K562 (cell line): ENCODE results near the gene NPIPB2. TPM values are rescaled to one million over a fixed set of nuclear protein-coding genes. Genes with fewer than 3 reads are reported as not detected.

Source experiments
- ATAC-seq: fragments of 200-7000 bp; cut with Tn5 transposase; 3 replicates; pipeline ENCODE4 v1.9.1; 2020; ENCODE audit warnings: moderate library complexity
- BruUV-seq: library from RNA; stranded (reverse); fragments of 400-500 nt; replicated peaks from 2 replicates; lab custom pipeline; 2021; lab: Mats Ljungman, UMichigan
- CTCF ChIA-PET: fragments of 300-600 bp; formaldehyde crosslinking; extraction: SDS; loops from one replicate; lab custom pipeline; 2021; ENCODE audit warnings: low intra/inter-chr PET ratio; lab: Yijun Ruan, JAX
- POLR2A ChIA-PET: fragments of 300-600, 350-650 bp; sonication (Branson Sonifier 250); formaldehyde crosslinking; extraction: SDS; loops from one replicate; lab custom pipeline; 2021; ENCODE audit warnings: antibody characterized with exemption, inconsistent platforms; lab: Yijun Ruan, JAX
- DNase-seq, 4 experiments: peaks; one replicate each; pipeline versions ENCODE4 v3.0.0 to v3.0.0-alpha.2; 2011 to 2018; ENCODE audit warnings: low spot score in 3 of 4, mixed read lengths in 3 of 4; ENCODE audit errors: extremely low read depth in 1 of 4
- FAIRE-seq: peaks from 2 replicates; lab custom pipeline; 2011; peaks lifted over from hg19 to GRCh38; lab: Jason Lieb, UNC
- H2AFZ ChIP-seq: 2 replicates; pipeline ENCODE4 v1.6.0; 2011; ENCODE audit warnings: low read depth, low read length, control low read depth, inconsistent platforms
- H3K27ac ChIP-seq: fragments of 200-600 bp; 3 replicates; pipeline ENCODE4 v1.8.0; 2011; ENCODE audit warnings: low read depth, mild to moderate bottlenecking, control low read depth, inconsistent platforms, low read length, moderate library complexity, mixed read lengths; ENCODE audit errors: extremely low read depth
- H3K27me3 ChIP-seq, 2 experiments: fragments of 300-600 bp in 1 of 2; 2 replicates in 1 of 2; 3 replicates in 1 of 2; pipeline versions ENCODE4 v1.6.0 to v1.8.0; 2011; ENCODE audit warnings: inconsistent platforms in 2 of 2, low read length in 2 of 2, mild to moderate bottlenecking in 1 of 2, mixed read lengths in 1 of 2, moderate library complexity in 1 of 2; ENCODE audit not compliant: control insufficient read depth in 2 of 2, insufficient read depth in 2 of 2
- H3K36me3 ChIP-seq: fragments of 300-600 bp; 3 replicates; pipeline ENCODE4 v1.8.0; 2011; ENCODE audit warnings: mild to moderate bottlenecking, low read length, inconsistent platforms; ENCODE audit not compliant: control insufficient read depth, insufficient read depth
- H3K4me1 ChIP-seq, 2 experiments: fragments of 200-600 bp in 1 of 2; replicated peaks in 1 of 2; 2 replicates in 1 of 2; 3 replicates in 1 of 2; pipeline versions ENCODE4 v1.5.1 to v1.8.0; 2011; ENCODE audit warnings: inconsistent platforms in 2 of 2, low read length in 2 of 2, mild to moderate bottlenecking in 1 of 2, mixed read lengths in 1 of 2, moderate library complexity in 1 of 2; ENCODE audit not compliant: control insufficient read depth in 2 of 2, insufficient read depth in 2 of 2
- H3K4me2 ChIP-seq: 2 replicates; pipeline ENCODE4 v1.6.1; 2011; ENCODE audit warnings: low read length, control low read depth, inconsistent platforms, mixed read lengths; ENCODE audit not compliant: insufficient read depth
- H3K4me3 ChIP-seq: fragments of 200-600 bp; sonication (generic), shearing (Covaris generic); 2 replicates; pipeline ENCODE4 v1.5.1; 2016; ENCODE audit warnings: control low read depth, inconsistent platforms
- H3K79me2 ChIP-seq: fragments of 200-600 bp; 3 replicates; pipeline ENCODE4 v1.8.0; 2011; ENCODE audit warnings: low read length, inconsistent platforms; ENCODE audit not compliant: control insufficient read depth, insufficient read depth
- H3K9ac ChIP-seq, 2 experiments: 2 replicates each; pipeline versions ENCODE4 v1.6.0 to v1.6.1; 2011; ENCODE audit warnings: low read depth in 2 of 2, low read length in 2 of 2, control low read depth in 1 of 2, inconsistent platforms in 1 of 2, mild to moderate bottlenecking in 1 of 2, mixed read lengths in 1 of 2; ENCODE audit not compliant: insufficient read depth in 1 of 2
- H3K9me1 ChIP-seq: one replicate; pipeline ENCODE4 v1.6.0; 2011; ENCODE audit warnings: inconsistent platforms, mild to moderate bottlenecking, low read length, moderate library complexity; ENCODE audit not compliant: control insufficient read depth, insufficient read depth
- H3K9me3 ChIP-seq: replicated peaks from 2 replicates; pipeline ENCODE4 v1.5.1; 2011; ENCODE audit warnings: low read depth, low read length, inconsistent platforms; ENCODE audit not compliant: control insufficient read depth, insufficient read depth
- H4K20me1 ChIP-seq: replicated peaks from 2 replicates; pipeline ENCODE4 v1.6.1; 2011; ENCODE audit warnings: low read length, inconsistent platforms, mixed read lengths; ENCODE audit not compliant: control insufficient read depth, insufficient read depth
- FOXO4 ChIP-seq: fragments of 450-650 bp; formaldehyde crosslinking; IDR thresholded peaks from 2 replicates; pipeline ENCODE4 v1.4.0; 2020; ENCODE audit warnings: mild to moderate bottlenecking, moderate library complexity
- SMAD2 ChIP-seq: fragments of 150-350 bp; IDR thresholded peaks from 2 replicates; pipeline ENCODE4 v1.6.1; 2014; ENCODE audit warnings: low read depth, mild to moderate bottlenecking, low read length
- TAL1 ChIP-seq: fragments of 450-650 bp; IDR thresholded peaks from 2 replicates; pipeline ENCODE4 v1.6.1; 2016; ENCODE audit warnings: mild to moderate bottlenecking
- XRCC5 ChIP-seq: fragments of 200-400 bp; formaldehyde crosslinking; IDR thresholded peaks from 2 replicates; pipeline ENCODE4 v1.6.1; 2017; ENCODE audit warnings: low read depth, mild to moderate bottlenecking, low read length
- ZFP1 ChIP-seq: fragments of 450-650 bp; formaldehyde crosslinking; IDR thresholded peaks from 2 replicates; pipeline ENCODE4 v1.4.0; 2020; ENCODE audit warnings: mild to moderate bottlenecking, mixed read lengths
- ZNF212 ChIP-seq: fragments of 450-650 bp; formaldehyde crosslinking; IDR thresholded peaks from 2 replicates; pipeline ENCODE4 v1.4.0; 2020; ENCODE audit warnings: mild to moderate bottlenecking
- ZNF398 ChIP-seq: fragments of 250-450 bp; sonication (Bioruptor Pico); IDR thresholded peaks from 2 replicates; pipeline ENCODE4 v1.8.0; 2021; ENCODE audit warnings: moderate library complexity, mild to moderate bottlenecking, inconsistent platforms
- ZNF586 ChIP-seq: fragments of 450-650 bp; formaldehyde crosslinking; conservative IDR thresholded peaks from 2 replicates; pipeline ENCODE4 v1.4.0; 2020; ENCODE audit warnings: mild to moderate bottlenecking, moderate library complexity
- ZNF655 ChIP-seq: fragments of 250-450 bp; sonication (Bioruptor Pico); IDR thresholded peaks from 2 replicates; pipeline ENCODE4 v1.5.0; 2021
- ZZZ3 ChIP-seq: fragments of 450-650 bp; IDR thresholded peaks from 2 replicates; pipeline ENCODE4 v1.6.1; 2016; ENCODE audit warnings: antibody characterized with exemption, mild to moderate bottlenecking, moderate library complexity
- WGBS: fragments of 100-300 bp; shearing (Covaris generic); methylation state at CpG from one replicate; pipeline ENCODE4 v1.1.6; 2016; ENCODE audit warnings: low coverage, mixed read lengths; ENCODE audit not compliant: insufficient coverage; ENCODE audit errors: missing lambda C conversion rate; 5-methylcytosine and 5-hydroxymethylcytosine counted together
- in situ Hi-C: fragments of 300-500 bp; cut with MboI; formaldehyde crosslinking; loops from 4 replicates; pipeline ENCODE4 v1.15.0; 2018; ENCODE audit warnings: inconsistent platforms, mixed read lengths
- intact Hi-C: fragments of 100-400 bp; cut with micrococcal nuclease; formaldehyde crosslinking; loops from 2 replicates; pipeline ENCODE4 v1.14.2; 2022
- polyA plus RNA-seq, 8 experiments: library from polyadenylated mRNA; depleted of rRNA in 4 of 8; stranded (reverse) in 5 of 8; unstranded in 3 of 8; fragments of >200 nt; fragmentation: Nextera tagmentation in 2 of 8; fragmentation: Illumina TruSeq in 1 of 8; extraction: Ambion mirVana in 2 of 8; extraction: Trizol in 1 of 8; gene quantifications; 2 replicates each; pipeline versions ENCODE4 v1.2.1 to v1.2.3, GENCODE V29; 2011 to 2014; ENCODE audit warnings: inconsistent platforms in 1 of 8, missing spikeins in 1 of 8
- total RNA-seq, 7 experiments: library from RNA; depleted of rRNA in 6 of 7; stranded (reverse); fragments of >200 nt in 6 of 7; fragmentation: Illumina TruSeq in 2 of 7; extraction: Trizol in 2 of 7; gene quantifications; 2 replicates each; pipeline versions ENCODE4 v1.2.1 to v1.2.3, GENCODE V29; 2011 to 2021; ENCODE audit warnings: low replicate concordance in 1 of 7
- TF ChIP-seq, protein P1 (sequence below): fragments of 450-650 bp; formaldehyde crosslinking; IDR thresholded peaks from 2 replicates; pipeline ENCODE4 v1.4.0; 2020; ENCODE audit warnings: mild to moderate bottlenecking

The NPIPB2 gene
- total and polyA plus RNA-seq, 9 of the 15 experiments (the other 6 are each of a cell fraction or from before 2014, with no cell fraction given), result 0.21 to 2.9 (median 1.6) TPM; not detected in 1

- no peak overlapping the region for H2AFZ ChIP-seq
- no peaks in the 10 kb centered on the region for H3K9me1 ChIP-seq
- H3K9ac ChIP-seq, result no peak overlapping the region
- TF ChIP-seq ZNF212 (CRISPR knock-in tag) (no peak), XRCC5 (no peak), FOXO4 (CRISPR knock-in tag) (no peak), ZNF398 (CRISPR knock-in tag) (no peak), TAL1 (no peak), ZZZ3 (no peak), ZFP1 (CRISPR knock-in tag) (no peak), ZNF655 (CRISPR knock-in tag) (no peak), SMAD2 (no peak), ZNF586 (CRISPR knock-in tag) (no peak)
- TF ChIP-seq, protein P1, sequence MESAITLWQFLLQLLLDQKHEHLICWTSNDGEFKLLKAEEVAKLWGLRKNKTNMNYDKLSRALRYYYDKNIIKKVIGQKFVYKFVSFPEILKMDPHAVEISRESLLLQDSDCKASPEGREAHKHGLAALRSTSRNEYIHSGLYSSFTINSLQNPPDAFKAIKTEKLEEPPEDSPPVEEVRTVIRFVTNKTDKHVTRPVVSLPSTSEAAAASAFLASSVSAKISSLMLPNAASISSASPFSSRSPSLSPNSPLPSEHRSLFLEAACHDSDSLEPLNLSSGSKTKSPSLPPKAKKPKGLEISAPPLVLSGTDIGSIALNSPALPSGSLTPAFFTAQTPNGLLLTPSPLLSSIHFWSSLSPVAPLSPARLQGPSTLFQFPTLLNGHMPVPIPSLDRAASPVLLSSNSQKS (CRISPR knock-in tag), result no peak
- TF ChIP-seq, all 486 proteins: peak for 0
- 89% methylated on average over 5 of the region's 6 CpGs for WGBS
- no peaks in the 10 kb centered on the region for H3K27me3 ChIP-seq
- ATAC-seq, result no peak
- ChIA-PET CTCF (no interaction called here), POLR2A (no interaction called here)
- no peak overlapping the region for H3K4me3 ChIP-seq
- in situ Hi-C loops (no loop called here), intact Hi-C loops (no loop called here)
- H3K4me1 ChIP-seq, result no peaks in the 10 kb centered on the region
- 0 out of 3 replicates have a peak, but pooled peaks cover 5% of the 10 kb centered on the region for H3K79me2 ChIP-seq
- no peak overlapping the region for H3K4me2 ChIP-seq
- FAIRE-seq, result no peak
- H3K27ac ChIP-seq, result no peak overlapping the region
- BruUV-seq, result no TSS peak
- peaks cover 82% of the 10 kb centered on the region for H3K36me3 ChIP-seq
- H3K9me3 ChIP-seq, result no peaks in the 10 kb centered on the region
- no peaks in the 10 kb centered on the region for H4K20me1 ChIP-seq
- no peak for DNase-seq
Measured at GRCh38 chr16:11886881-11887280, 55.0 kb downstream of the NPIPB2 start.
